GM18951 (cell line): ENCODE results near the gene IRS2.

ENCODE experiments used
- POLR2A ChIP-seq: IDR thresholded peaks from 4 replicates; pipeline ENCODE4 v1.6.1; 2011; ENCODE audit warnings: mild to moderate bottlenecking; ENCODE audit not compliant: insufficient read length, insufficient read depth; ENCODE audit errors: extremely low read depth
- in situ Hi-C: fragments of 300-500 bp; cut with MboI; formaldehyde crosslinking; loops from one replicate; pipeline ENCODE4 v1.12.0; 2022; ENCODE audit warnings: low sequenced_read_pairs, mixed read lengths, inconsistent platforms; ENCODE audit not compliant: unreplicated experiment

The IRS2 gene

GRCh38 chr13:109790942-109791605 is 4.7 kb upstream of the IRS2 start:
- in situ Hi-C loops = no loop called here
- no peak for TF ChIP-seq POLR2A

- no peak for TF ChIP-seq POLR2A
- in situ Hi-C loops = no loop called here
These were observed 3.7 kb upstream of the IRS2 start for GRCh38 chr13:109790086-109790485.

DNA sequence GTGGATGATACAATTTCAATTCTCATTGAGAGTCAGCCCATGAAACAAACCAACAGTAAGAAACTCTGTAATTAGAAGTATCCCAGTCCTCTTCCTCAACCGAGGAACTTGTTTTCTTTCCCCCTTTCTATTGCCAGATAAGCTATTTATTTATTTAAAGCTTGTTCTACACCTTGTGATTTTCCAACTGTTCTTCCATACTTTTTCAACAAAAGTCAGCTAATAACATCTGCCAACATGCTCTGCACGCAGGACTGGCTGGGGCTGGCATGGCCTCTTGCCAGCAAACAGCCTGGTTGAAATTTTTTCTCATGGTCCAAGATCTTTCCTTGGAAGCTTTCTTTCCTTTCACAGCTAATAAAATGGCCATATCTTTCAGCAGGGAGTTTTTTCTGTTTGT is 2.9 kb upstream of the IRS2 start:
- TF ChIP-seq POLR2A = no peak
- in situ Hi-C loops = no loop called here

DNA sequence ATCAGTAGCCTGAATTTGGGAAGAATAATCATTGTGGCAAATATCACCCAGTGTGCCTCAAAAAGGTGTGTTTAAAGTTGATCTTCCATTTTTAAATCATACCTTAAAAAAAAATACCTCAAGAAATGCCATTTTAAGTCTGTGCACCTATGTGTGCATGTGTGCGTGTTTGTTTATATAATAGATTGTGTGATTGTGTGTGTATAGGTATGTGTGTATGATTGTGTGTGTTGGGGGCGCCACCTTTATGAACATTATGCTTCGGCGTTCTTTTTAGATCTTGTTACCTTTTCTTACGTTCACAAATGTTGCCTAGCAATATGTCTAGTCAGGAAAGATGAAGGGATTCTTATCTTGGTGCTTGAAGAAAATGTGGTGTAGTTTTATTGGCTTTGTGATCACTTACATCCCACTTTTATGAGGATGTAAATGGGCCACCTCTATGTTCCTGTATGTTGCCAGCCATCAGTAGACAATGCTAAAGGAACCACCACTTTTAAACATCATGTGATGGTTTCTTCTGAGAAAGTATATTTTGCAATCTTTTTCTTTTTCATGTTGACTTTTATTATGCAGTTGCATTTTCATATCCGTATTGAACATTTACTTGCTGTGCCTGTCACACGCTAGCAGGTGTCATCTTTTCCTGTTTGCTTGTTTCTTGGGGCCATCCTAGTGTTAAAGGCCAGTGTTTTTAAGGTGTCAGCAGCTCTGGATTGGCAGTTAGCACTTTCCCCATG is 2.2 kb upstream of the IRS2 start:
- no peak for TF ChIP-seq POLR2A
- in situ Hi-C loops = no loop called here

GRCh38 chr13:109787135-109787954 is 962 bp upstream of the IRS2 start:
- in situ Hi-C loops = no loop called here
- TF ChIP-seq POLR2A = no peak

DNA sequence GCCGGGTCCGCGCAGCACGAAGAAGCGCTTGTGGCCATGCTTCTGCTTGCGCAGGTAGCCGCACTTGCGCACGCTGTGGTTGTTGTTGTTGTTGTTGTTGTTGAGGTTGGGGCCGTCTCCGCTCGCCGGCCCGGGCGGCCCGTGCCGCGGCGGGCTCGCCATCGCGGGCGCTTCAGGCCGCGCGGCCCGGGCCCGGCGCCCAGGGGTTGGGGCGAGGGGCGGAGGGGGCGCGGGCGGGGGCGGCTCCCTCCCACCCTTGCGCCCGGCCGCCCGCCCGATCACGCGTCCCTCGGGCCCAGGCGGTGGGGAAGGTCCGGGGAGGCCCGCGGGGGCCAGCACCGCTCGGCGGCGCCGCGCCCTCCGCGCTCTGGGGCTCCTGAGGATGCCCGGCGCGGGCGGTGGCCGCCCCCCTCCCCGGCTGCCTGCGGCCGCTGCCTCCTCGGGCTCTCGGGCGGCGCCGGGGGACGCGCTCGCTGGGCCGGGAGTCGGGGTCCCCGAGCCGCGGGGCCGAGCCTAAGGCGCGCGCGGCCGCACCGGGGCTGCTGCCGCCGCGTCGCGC is 412 bp downstream of the IRS2 start:
- no peak for TF ChIP-seq POLR2A
- in situ Hi-C loops = no loop called here

- in situ Hi-C loops = no loop called here
- TF ChIP-seq POLR2A = no peak
These were observed 1.1 kb downstream of the IRS2 start for GRCh38 chr13:109785141-109785891.

DNA sequence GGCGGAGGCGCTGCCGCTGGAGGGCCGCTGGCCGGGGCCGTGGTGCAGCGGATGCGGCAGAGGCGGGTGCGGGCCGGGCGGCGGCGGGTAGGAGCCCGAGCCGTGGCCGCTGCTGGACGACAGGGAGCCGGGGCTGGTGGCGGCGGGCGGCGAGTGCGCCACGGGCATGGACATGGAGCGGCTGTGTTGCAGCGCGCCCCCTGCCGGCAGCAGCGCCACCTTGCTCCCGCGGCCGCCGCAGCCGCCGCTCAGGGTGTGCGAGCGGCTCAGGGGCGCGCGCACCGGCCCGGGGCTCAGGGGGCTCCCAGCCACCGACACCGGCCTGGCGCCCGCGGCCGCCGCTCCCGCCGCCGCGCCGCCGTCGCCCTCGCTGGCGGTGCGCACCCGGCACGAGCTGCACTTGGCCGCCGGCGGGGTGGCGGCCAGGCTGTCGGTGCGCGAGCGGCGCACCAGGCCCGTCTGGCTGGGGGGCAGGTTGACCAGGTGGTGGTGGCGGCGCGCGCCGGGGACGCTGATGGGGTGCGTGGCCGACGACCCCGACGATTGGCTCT is 1.7 kb downstream of the IRS2 start:
- no peak for TF ChIP-seq POLR2A
- in situ Hi-C loops = no loop called here

GRCh38 chr13:109783815-109784589 is 2.4 kb downstream of the IRS2 start:
- in situ Hi-C loops = no loop called here

DNA sequence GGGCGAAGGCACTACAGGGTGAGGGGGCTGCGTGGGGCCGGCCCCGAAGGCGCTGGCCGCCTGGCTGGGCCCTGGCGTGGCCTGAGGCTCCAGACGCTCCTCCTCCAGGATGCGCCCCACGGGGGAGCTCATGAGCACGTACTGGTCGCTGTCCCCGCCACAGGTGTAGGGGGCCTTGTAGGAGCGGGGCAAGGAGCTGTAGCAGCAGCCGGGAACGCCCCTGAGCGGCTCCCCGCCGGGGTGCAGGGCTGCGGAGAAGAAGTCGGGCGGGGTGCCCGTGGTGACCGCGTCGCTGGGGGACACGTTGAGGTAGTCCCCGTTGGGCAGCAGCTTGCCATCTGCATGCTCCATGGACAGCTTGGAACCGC is 3.0 kb downstream of the IRS2 start:
- no peak for TF ChIP-seq POLR2A
- in situ Hi-C loops = no loop called here

More at GRCh38 chr13:109783815-109784589, 2.4 kb downstream of the IRS2 start:
- TF ChIP-seq POLR2A = no peak

GRCh38 chr13:109782823-109783431 is 3.5 kb downstream of the IRS2 start:
- TF ChIP-seq POLR2A = no peak
- in situ Hi-C loops = no loop called here
